Measurements from ENCODE around the gene BCL2A1.
"Not testable (repeated sequence)": the region's sequence is repeated elsewhere in the genome, so short reads cannot be mapped to it uniquely, and the experiment has no call there.

DNA sequence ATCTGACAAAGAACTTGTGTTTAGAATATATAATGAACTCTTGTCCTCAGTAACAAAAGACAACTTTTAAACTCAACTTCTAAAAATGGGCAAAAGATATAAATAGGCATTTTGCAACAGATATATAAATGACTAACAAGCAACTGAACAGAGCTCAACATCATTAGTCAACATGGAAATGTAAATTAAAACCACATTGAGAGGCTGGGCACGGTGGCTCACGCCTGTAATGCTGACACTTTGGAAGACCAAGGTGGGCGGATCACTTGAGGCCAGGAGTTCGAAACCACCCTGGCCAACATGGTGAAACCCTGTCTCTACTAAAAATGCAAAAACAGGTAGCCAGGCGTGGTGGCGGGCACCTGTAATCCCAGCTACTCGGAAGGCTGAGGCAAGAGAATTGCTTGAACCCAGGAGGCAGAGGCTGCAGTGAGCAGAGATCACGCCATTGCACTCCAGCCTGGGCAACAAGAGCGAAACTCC is 40.1 kb upstream of the BCL2A1 start:
- not testable (repeated sequence) for TF ChIP-seq POLR2AphosphoS5, CTCF, POLR2A (IDR thresholded peaks at IDR 0.05)
